GM18526 (cell line): ENCODE measurements around the gene DBN1.

Source experiments
- POLR2A ChIP-seq: IDR thresholded peaks from 3 replicates; pipeline ENCODE4 v1.6.1; 2011; ENCODE audit not compliant: insufficient read length; ENCODE audit errors: extremely low read depth

DBN1 gene

GRCh38 chr5:177487975-177488374 is 14.5 kb upstream of the DBN1 start:
- no peak for TF ChIP-seq POLR2A

- no peak for TF ChIP-seq POLR2A
These were observed 13.7 kb upstream of the DBN1 start for GRCh38 chr5:177487144-177487543.

DNA sequence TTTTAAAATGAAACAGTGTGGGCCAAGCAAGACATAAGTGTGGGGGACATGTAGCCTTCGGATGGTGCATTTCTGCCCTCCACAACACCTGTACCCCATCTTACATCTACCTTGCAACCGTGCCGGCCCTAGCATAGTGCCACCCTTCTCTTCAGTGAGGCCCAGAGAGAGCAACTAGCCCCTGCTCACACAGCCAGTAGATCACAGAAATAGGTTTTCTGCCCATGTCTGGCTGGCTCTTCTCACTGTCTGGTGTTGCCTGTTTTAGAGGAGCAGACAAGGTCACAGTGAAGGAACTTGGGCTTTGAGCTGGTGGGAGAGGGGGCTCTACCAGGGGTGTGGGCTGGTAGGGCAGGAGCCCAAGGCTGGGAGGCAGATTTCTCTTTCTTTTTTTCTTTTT is 12.8 kb upstream of the DBN1 start:
- TF ChIP-seq POLR2A = no peak

GRCh38 chr5:177484902-177485549 is 11.6 kb upstream of the DBN1 start:
- TF ChIP-seq POLR2A = no peak

DNA sequence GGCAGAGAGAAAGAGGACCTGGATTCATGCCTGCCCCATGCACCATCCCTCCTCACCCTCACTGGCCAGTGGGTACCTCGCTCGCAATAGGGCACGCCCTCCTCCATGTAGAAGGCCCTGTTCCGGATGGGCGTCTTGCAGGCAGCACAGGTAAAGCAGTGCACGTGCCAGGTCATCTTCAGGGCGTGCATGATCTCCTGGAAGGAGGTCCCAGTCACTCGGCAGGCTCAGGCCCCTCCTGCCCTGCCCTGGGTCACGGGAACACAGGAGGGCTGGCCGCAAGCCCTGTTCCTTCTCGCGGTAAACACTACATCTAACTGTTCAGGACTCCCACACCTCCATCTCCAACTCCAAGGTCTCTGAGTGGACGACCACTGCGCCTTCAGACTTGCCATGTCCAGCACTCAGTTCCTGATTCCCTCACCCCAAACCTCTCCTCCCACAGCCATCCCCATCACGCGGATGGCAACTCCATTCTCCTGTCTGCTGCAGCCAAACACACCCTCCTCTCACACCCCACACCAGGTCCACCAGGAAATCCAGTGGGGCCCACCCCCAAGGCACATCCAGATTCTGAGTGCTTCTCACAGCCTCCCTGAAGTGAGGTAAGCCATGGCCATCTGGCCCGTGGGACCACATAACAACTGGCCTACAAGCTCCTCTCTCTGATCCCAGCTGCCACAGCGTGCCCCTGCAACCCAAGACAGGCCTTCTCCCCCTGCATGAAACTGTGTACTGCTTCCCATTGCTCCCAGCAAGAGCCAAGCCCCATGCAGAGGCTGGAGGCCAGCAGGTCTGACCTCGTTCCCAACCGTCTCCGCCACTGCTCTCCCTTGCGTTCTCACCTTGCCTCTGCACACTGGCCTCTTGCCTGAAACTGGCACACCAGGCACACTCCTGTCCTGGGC is 10.8 kb upstream of the DBN1 start:
- no peak for TF ChIP-seq POLR2A

DNA sequence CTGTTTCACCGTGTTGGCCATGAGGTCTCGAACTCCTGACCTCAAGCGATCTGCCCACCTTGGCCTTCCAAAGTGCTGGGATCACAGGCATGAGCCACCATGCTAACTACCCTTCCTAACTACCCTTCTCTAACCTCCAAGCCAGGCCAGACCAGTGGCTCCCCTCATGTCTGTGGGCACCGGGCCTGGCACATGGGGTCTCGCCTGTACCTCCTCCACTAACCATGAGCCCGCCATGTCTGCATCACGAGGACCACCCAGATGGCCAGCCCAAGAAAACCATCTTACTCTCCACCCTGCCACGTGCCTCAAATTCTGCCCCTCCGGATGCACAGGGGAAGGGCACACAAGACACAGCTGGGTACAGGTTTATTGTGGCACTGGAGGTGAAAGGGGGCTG is 9.6 kb upstream of the DBN1 start:
- no peak for TF ChIP-seq POLR2A

GRCh38 chr5:177482359-177482795 is 8.9 kb upstream of the DBN1 start:
- TF ChIP-seq POLR2A = no peak

DNA sequence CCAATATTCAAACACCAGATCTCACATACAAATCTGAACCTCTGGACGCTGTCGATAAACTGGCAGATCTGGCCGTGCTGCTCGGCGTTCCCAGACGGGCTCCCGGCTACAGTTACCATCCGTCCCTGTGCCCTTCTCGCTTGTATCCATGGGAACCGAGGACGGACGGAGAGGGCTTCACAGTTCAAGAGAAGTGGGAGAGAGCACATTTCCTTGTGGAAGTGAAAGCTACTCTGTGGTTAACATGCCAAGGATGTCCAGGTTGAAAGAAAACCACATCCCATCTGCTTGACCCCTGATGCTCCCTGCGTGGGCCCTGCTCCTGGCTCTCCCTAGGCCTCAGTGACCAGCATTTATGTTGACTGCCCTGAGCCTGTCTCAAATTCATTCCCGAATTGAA is 6.3 kb upstream of the DBN1 start:
- TF ChIP-seq POLR2A = no peak

DNA sequence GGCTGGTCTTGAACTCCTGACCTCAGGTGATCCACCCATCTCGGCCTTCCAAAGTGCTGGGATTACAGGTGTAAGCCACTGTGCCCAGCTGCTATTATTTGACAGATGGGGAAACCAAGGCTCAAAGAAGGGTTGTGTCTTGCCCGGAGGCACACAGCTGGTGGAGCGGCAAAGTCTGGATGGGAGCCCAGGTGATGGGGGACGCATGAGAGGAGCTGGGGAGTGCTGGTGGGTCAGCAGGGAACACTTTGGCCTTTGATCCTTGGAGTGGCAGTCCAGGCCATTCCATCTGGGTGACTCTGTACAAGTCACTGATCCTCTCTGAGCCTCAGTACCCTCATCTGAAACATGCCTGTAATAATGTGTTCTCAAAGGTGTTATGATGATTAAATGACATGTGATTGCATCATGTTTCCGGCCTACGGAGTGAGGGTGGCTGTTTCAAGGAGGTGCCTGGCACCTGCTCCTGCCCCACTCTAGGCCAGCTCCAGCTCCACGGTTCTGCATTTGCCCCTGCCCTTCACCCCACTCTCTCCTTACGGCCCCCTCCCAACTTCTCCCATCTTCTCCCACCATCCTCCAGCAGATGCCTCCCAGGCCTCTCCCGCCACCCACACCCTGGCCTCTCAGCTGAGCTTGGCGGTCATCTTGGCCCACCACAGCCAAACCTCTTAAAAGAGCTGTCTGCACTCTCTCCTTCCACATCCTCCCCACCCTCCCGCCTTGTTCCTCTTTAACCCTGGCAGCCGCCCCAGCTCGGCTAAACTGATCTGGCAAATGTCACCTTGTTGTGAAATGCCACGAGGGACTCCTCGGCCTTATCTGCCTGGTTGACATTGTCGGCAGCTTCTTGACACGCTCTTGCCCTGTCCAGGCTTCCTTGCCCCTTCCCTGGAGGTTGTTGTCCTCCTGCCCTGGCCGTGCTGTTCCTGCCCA is 5.5 kb upstream of the DBN1 start:
- TF ChIP-seq POLR2A = no peak

- TF ChIP-seq POLR2A = no peak
These were observed 4.5 kb upstream of the DBN1 start for GRCh38 chr5:177477701-177478477.

- no peak for TF ChIP-seq POLR2A
These were observed 3.2 kb upstream of the DBN1 start for GRCh38 chr5:177476531-177477233.

GRCh38 chr5:177475563-177476427 is 2.4 kb upstream of the DBN1 start:
- TF ChIP-seq POLR2A = no peak
